ENCODE data around the gene RPS6KA5. TPM values are rescaled to one million over a fixed set of nuclear protein-coding genes. Genes with fewer than 3 reads are reported as not detected.

RPS6KA5 gene
- total and polyA plus RNA-seq, 9 of the 15 experiments (the other 6 are each of a cell fraction or from before 2014, with no cell fraction given), result 0.88 to 7.7 (median 4.7) TPM

GRCh38 chr14:90897022-90897421, 163.4 kb downstream of the RPS6KA5 start:
- Histone ChIP-seq H4K20me1 (replicated peaks; ENCODE audit: control insufficient read depth, insufficient read depth, low read length) (no peaks in the 10 kb centered on the region), H3K9me1 (ENCODE audit: control insufficient read depth, insufficient read depth, low read length) (no peaks in the 10 kb centered on the region), H3K36me3 (ENCODE audit: control insufficient read depth, insufficient read depth, low read length) (peaks cover 7% of the 10 kb centered on the region; the same call in 2 of the 3 replicates), H3K9ac (ENCODE audit: insufficient read depth in 1 of 2, low read depth in 2 of 2, low read length in 2 of 2) (no peak overlapping the region), H3K4me3 (no peak overlapping the region), H3K4me1 (replicated peaks in 1 of 2; ENCODE audit: control insufficient read depth in 2 of 2, insufficient read depth in 2 of 2, low read length in 2 of 2) (no peaks in the 10 kb centered on the region), H3K79me2 (ENCODE audit: control insufficient read depth, insufficient read depth, low read length) (no peaks in the 10 kb centered on the region), H3K9me3 (replicated peaks; ENCODE audit: control insufficient read depth, insufficient read depth, low read depth, low read length) (no peaks in the 10 kb centered on the region), H3K27ac (ENCODE audit: extremely low read depth, low read depth, low read length) (no peak overlapping the region), H3K4me2 (ENCODE audit: insufficient read depth, low read length) (no peak overlapping the region), H3K27me3 (ENCODE audit: control insufficient read depth in 2 of 2, insufficient read depth in 2 of 2, low read length in 2 of 2) (no peaks in the 10 kb centered on the region), H2AFZ (ENCODE audit: low read depth, low read length) (no peak overlapping the region)
- 94% methylated on average over 5 of the region's 6 CpGs for WGBS (ENCODE audit: insufficient coverage, low coverage, missing lambda C conversion rate)
- intact Hi-C loops (cut with micrococcal nuclease), result loop anchor here (10.0 kb wide), 1 partner anchor 122 kb away; no protein-coding TSS in a partner anchor
- in situ Hi-C loops (cut with MboI), result no loop called here
- no TSS peak for BruUV-seq (replicated peaks)
- POLR2A ChIA-PET, result no interaction called here
- ATAC-seq (no peak), FAIRE-seq (no peak), DNase-seq (ENCODE audit: extremely low read depth in 1 of 4, low spot score in 3 of 4) (no peak)
- CTCF ChIA-PET (ENCODE audit: low intra/inter-chr PET ratio), result no interaction called here
- TF ChIP-seq DEAF1 (CRISPR knock-in tag; IDR thresholded peaks at IDR 0.05) (no peak), EP400 (IDR thresholded peaks at IDR 0.05) (no peak), ZNF696 (CRISPR knock-in tag; conservative IDR thresholded peaks at IDR 0.05) (no peak), GTF2B (IDR thresholded peaks at IDR 0.05; ENCODE audit: extremely low read depth, insufficient read length) (no peak), MAX (CRISPR knock-in tag; IDR thresholded peaks at IDR 0.05) (no peak), NCOA4 (IDR thresholded peaks at IDR 0.05; ENCODE audit: partially characterized antibody) (no peak), ZNF3 (CRISPR knock-in tag; IDR thresholded peaks at IDR 0.05) (no peak), NFE2 (IDR thresholded peaks at IDR 0.05; ENCODE audit: low read depth) (no peak), ZNF23 (CRISPR knock-in tag; IDR thresholded peaks at IDR 0.05) (no peak), ID3 (CRISPR knock-in tag; IDR thresholded peaks at IDR 0.05) (no peak), ID3 (tag; IDR thresholded peaks at IDR 0.05) (no peak), RBM22 (IDR thresholded peaks at IDR 0.05; ENCODE audit: low read depth, low read length, poor library complexity, severe bottlenecking) (no peak), POLR2G (IDR thresholded peaks at IDR 0.05; ENCODE audit: low read depth, low read length) (no peak), UBTF (IDR thresholded peaks at IDR 0.05; ENCODE audit: borderline replicate concordance in 1 of 2, low read depth in 2 of 2, low read length in 2 of 2) (no peak), EP300 (IDR thresholded peaks at IDR 0.05; ENCODE audit: low read length) (no peak), ZNF75A (CRISPR knock-in tag; IDR thresholded peaks at IDR 0.05) (no peak), TCF3 (CRISPR knock-in tag; IDR thresholded peaks at IDR 0.05) (no peak)
